ENCODE measurements around the gene DMD.

Gene DMD

GRCh38 chrX:33041141-33041540 is 170.2 kb downstream of the DMD start:
- no peak for DNase-seq (ENCODE audit: low read depth)

DNA sequence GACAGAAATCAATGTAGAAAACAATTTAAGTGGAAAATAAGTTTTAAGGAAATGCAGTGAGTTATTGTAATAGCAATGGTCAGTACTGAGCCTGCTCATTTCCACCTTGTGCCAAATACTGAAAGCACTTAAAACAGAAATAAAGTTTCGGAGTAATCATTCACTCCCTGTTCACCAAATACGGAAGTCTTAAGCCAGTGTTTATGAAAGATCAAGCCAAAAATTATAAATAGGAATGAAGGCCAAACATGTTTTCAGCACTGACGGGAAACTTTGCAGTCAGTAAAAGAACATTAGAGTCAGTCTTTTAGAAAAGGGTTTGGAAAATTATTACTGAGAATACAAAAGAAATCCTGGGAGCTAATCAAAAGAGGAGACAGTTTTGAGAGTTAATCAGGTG is 178.6 kb downstream of the DMD start:
- DNase-seq (ENCODE audit: low read depth): no peak

DNA sequence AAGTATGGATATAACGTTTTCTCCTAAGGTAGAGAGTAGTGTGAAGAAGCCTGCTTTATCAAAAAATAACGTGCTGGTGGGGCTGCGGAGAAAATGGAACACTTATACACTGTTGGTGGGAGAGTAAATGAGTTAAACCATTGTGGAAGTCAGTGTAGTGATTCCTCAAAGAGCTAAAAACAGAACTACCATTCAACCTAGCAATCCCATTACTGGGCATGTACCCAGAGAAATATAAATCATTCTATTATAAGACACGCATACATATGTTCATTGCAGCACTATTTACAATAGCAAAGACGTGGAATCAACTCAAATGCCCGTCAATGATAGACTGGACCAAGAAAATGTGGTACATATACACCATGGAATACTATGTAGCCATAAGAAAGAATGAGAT is 196.4 kb downstream of the DMD start:
- DNase-seq (ENCODE audit: low read depth): no peak

DNA sequence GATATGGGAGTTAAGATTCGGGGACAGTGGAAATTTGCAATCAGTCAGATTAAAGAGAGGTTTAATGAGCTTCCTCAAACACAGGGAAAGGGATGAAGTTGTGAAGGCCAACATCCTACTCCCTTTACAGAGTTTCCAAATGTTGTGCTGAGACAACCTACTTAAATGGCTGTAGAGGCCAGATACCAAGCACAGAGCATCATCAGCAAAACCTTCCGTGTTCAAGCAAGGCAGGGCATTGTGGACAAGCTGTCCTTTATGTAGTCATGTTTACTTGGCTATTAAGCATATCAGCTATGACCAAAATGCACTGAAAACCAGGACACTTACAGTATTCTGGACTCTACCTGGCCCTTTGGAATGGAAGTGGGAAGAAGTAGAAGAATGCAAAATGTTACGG is 197.3 kb downstream of the DMD start:
- no peak for DNase-seq (ENCODE audit: low read depth)

DNA sequence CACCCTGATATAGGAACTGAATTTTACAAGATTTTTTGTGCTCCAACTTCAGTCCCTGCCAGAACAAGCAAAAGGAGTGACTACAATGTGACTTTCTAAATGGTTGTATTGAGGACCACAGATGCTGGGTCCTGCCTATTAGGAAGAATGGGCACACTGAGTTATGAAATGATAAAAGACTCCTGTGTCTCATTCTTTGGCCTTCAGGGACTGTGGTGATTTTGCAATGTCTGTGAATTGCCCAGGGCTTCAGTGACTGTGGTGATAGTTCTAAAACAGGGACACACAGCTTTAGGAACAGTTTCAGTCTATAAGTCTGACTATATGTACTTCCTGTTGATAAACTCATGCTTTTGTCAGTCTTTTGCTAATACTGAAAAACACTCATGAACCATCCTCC is 210.2 kb downstream of the DMD start:
- no peak for DNase-seq (ENCODE audit: low read depth)

- no peak for DNase-seq (ENCODE audit: low read depth)
Measured at GRCh38 chrX:32998776-32999175, 212.6 kb downstream of the DMD start.

- no peak for DNase-seq (ENCODE audit: low read depth)
Measured at GRCh38 chrX:32995427-32995826, 215.9 kb downstream of the DMD start.

DNA sequence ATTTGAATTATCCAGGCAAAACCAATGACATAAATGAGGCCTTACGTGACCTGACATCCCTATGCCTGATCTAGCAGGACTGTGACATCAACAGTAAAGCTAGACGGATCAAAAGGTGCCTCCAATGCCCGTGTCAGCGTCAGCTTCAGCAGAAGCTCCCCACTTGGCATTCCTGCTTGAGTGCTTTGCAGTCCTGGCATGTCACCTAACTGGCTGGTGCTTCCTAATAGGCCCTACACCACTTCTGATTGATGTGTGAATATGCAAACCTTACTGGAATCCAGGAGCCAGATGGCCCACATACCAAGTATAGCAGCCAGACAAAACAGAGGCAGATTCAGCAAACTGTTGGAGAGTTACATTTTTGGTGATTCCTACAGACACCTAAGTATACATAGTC is 224.2 kb downstream of the DMD start:
- no peak for DNase-seq (ENCODE audit: low read depth)

GRCh38 chrX:32985544-32985943 is 225.8 kb downstream of the DMD start:
- no peak for DNase-seq (ENCODE audit: low read depth)

- no peak for DNase-seq (ENCODE audit: low read depth)
Measured at GRCh38 chrX:32966821-32967355, 244.5 kb downstream of the DMD start.

GRCh38 chrX:32954125-32954524 is 257.2 kb downstream of the DMD start:
- no peak for DNase-seq (ENCODE audit: low read depth)

DNA sequence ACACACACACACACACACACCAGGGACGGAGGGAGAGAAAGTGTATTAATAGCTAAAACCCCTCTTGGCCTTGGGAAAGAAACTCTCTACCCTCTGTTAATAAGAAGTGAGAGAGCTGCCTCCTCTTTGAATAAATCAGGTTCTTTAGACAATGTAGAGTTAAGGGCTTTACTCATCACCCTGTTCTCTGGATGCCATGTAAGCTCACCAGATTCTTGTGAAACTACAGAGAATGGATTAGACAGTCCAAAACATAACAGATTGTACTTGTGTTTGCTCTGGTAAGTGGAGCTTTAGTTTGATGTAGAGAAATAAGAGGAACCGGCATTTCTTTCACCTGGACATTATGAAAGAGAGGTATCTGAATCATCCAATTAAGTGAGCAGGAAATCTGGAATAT is 263.2 kb downstream of the DMD start:
- no peak for DNase-seq (ENCODE audit: low read depth)

DNA sequence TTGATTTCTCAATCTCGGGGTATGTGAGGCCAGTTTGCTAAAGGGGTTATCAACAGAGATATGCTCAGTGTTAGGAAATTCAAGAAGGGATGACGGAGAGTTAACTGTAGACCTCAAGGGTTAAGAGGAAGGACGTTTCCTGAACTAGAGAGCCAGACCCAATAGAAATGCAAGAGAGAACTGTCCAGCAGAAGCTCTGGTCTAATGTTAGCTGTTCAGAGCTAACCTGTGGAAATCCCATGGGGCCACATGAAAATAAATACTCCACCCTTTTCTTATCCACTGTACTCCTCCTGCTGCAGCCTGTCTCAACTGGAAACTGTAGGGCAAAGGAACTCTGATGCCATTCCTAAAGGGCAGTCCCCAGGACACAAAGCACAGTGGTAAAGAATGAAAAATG is 274.3 kb downstream of the DMD start:
- no peak for DNase-seq (ENCODE audit: low read depth)

DNA sequence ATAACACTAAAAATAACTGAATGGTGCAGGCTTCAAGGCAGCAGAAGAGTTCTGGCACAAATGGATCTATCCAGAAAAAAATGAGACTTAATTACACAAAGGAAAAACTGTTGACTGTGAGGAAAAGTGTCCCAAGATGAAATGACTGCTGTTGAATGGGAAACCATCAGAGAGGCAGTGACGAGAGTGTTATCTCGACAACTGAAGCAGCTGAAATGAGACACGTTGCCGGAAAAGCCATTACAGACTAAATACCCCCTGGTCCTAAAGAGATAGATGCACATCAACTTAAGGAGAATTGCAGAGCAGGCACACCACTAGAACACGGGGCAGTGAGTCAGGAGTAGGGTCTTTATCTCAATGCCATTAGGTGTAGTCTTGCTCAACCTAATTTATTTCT is 277.8 kb downstream of the DMD start:
- DNase-seq (ENCODE audit: low read depth): no peak

DNA sequence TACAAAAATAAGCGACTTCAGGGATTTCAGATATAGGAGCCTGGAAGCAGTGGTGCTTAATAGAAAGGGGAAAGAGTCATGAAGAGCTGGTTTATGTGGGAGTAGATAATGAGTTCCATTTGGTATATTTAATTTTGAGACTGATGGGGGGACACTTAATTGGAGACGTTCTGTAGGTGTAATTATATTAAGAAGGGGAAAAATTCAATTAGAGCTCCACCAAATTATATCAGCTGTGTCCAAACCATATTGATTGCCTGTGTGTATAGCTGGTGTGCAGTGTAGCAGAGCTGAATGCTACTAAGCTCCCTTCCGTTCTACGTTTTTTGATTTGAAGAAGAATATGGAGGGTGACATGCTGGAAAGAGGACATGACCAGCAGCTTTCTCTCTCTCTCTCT is 282.3 kb downstream of the DMD start:
- DNase-seq (ENCODE audit: low read depth): no peak

GRCh38 chrX:32896088-32896487 is 315.3 kb downstream of the DMD start:
- no peak for DNase-seq (ENCODE audit: low read depth)

- no peak for DNase-seq (ENCODE audit: low read depth)
Measured at GRCh38 chrX:32894679-32895078, 316.7 kb downstream of the DMD start.

- DNase-seq (ENCODE audit: low read depth): no peak
Measured at GRCh38 chrX:32893751-32894150, 317.6 kb downstream of the DMD start.

- DNase-seq (ENCODE audit: low read depth): no peak
Measured at GRCh38 chrX:32877592-32877991, 333.8 kb downstream of the DMD start.

DNA sequence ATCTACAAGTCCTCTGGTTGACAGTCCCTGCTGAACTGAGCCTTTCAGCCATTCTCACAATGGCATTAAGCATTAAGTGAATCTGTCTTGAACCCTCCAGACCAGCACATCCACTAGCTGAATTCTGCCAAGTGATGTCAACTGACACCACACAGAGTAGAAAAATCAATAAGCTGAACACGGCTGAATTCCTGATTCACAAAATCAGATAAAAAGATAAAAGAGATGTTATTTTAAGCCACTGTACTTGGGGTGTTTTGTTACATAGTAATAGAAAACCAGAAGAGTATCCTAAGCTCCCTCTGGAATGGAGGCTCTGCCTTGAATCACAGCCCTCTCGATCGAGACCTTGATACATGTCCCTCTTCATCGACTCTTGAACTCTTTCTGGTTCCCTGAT is 336.5 kb downstream of the DMD start:
- DNase-seq (ENCODE audit: low read depth): no peak

GRCh38 chrX:32873786-32874185 is 337.6 kb downstream of the DMD start:
- no peak for DNase-seq (ENCODE audit: low read depth)

DNA sequence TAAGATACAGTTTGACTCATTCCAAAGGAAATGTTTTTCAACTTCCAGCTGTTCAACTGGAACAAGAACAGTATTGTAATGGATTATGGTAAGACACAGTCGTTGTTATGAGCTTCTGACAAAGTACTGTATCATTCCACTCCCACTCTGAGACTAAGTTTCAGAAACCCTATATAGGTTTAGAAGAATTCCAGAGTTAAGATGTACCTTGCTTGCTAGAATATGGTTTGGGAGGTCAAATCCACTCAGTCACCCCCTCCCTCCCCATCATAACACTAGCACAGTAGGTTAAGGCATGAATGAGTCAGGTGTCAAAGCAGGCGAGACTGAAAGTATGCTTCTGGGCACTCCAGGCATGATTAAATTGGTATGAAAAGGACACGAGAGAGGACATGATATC is 339.7 kb downstream of the DMD start:
- no peak for DNase-seq (ENCODE audit: low read depth)

DNA sequence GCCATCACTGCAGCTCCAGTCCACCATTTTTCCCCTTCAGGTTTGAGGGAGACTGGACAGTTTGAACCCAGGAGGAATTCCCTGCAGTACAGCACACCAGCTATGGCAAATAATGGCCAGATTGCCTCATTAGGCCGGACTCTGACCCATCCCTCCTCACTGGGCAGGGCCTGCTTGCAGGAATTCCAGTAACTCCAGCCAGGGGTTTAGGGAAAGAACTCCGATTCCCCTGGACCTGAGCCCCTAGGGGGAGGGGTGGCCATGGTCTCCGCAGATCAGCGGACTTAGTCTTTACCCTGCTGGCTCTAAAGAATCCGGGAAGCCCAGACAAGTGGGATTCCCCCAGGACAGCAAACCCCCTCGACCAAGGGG is 342.8 kb downstream of the DMD start:
- no peak for DNase-seq (ENCODE audit: low read depth)

GRCh38 chrX:32867781-32868523 is 343.4 kb downstream of the DMD start:
- DNase-seq (ENCODE audit: low read depth): no peak
